HUES6 (cell line): ENCODE results near the gene INAVA.
A peak's percentile ranks its signal among the peaks of the same experiment; 100 is the strongest.

ENCODE experiments used
- H3K27ac ChIP-seq: 2 replicates; pipeline ENCODE4 v1.7.0; 2013; ENCODE audit warnings: low read depth, mild to moderate bottlenecking, low read length, inconsistent platforms
- H3K27me3 ChIP-seq: 2 replicates; pipeline ENCODE4 v1.6.1; 2013; ENCODE audit warnings: low read length; ENCODE audit not compliant: control insufficient read depth, insufficient read depth
- H3K36me3 ChIP-seq: 2 replicates; pipeline ENCODE4 v1.6.1; 2013; ENCODE audit warnings: low read length; ENCODE audit not compliant: control insufficient read depth, insufficient read depth
- H3K4me1 ChIP-seq: 2 replicates; pipeline ENCODE4 v1.6.1; 2013; ENCODE audit warnings: low read length; ENCODE audit not compliant: control insufficient read depth, insufficient read depth
- H3K4me3 ChIP-seq: 2 replicates; pipeline ENCODE4 v1.5.1; 2013; ENCODE audit warnings: low read depth, low read length
- H3K9ac ChIP-seq: one replicate; pipeline ENCODE4 v1.6.1; 2013; ENCODE audit warnings: mild to moderate bottlenecking, low read length
- H3K9me3 ChIP-seq: 2 replicates; pipeline ENCODE4 v1.6.1; 2013; ENCODE audit warnings: low read depth, low read length; ENCODE audit not compliant: control insufficient read depth, insufficient read depth

INAVA gene, protein sequence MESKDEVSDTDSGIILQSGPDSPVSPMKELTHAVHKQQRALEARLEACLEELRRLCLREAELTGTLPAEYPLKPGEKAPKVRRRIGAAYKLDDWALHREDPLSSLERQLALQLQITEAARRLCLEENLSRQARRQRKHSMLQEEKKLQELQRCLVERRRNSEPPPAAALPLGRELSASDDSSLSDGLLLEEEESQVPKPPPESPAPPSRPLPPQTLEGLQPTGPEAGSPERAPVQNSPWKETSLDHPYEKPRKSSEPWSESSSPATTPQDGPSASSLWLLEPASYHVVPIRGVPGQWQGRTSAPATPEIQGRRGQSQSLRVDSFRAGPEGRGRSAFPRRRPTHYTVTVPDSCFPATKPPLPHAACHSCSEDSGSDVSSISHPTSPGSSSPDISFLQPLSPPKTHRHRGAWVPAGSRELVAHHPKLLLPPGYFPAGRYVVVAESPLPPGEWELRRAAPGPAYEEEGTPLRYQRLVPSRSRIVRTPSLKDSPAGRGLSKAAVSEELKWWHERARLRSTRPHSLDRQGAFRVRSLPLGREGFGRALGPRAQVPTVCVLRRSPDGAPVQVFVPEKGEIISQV

GRCh38 chr1:200894712-200895442 lies at the start of gene INAVA:
TSS of gene INAVA (plus strand) at chr1:200894900. CDS start at chr1:200898401, 3,501 bp downstream.
- H3K36me3 ChIP-seq = peaks cover 22% of the 10 kb centered on the region
- H3K9ac ChIP-seq = peak within 1 kb of the TSS; percentile 8
- H3K27me3 ChIP-seq = no peaks in the 10 kb centered on the region
- peak within 1 kb of the TSS; percentile 83 for H3K4me3 ChIP-seq
- peaks cover 61% of the 10 kb centered on the region for H3K4me1 ChIP-seq
- no peaks in the 10 kb centered on the region for H3K9me3 ChIP-seq
- H3K27ac ChIP-seq = peak within 1 kb of the TSS; percentile 34; the same call in 1 of the 2 replicates

- Histone ChIP-seq H3K4me1 (no peaks in the 10 kb centered on the region; the same call in 1 of the 2 replicates), H3K27ac (no peak overlapping the region), H3K9me3 (no peaks in the 10 kb centered on the region), H3K36me3 (peaks cover 48% of the 10 kb centered on the region), H3K9ac (no peak overlapping the region), H3K4me3 (no peak overlapping the region), H3K27me3 (no peaks in the 10 kb centered on the region)
These were observed 49.3 kb upstream of the INAVA start for GRCh38 chr1:200845360-200845759.

DNA sequence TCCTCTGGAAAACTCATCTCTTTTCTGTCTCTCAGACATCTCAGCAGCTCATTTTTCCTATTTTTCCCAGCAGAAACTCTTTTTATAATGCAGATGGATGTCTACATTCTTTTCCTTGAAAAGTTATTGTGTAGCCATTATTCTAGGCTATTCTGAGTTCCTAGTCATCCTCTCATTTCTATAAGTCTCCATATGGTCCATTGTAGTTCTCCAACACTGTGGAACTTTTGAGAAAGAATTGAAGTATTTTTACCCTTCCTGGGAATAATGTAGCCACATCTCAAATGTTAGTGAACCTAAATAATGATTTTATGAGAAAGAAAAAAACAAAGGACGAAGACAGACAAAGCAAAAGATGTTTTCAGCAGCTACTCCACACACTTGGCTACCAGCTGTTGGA lies 48.3 kb upstream of the INAVA start:
- Histone ChIP-seq H3K27me3 (no peaks in the 10 kb centered on the region), H3K36me3 (peaks cover 53% of the 10 kb centered on the region), H3K27ac (no peak overlapping the region; the same call in 1 of the 2 replicates), H3K9me3 (no peaks in the 10 kb centered on the region), H3K9ac (no peak overlapping the region), H3K4me3 (no peak overlapping the region), H3K4me1 (no peaks in the 10 kb centered on the region; the same call in 1 of the 2 replicates)

DNA sequence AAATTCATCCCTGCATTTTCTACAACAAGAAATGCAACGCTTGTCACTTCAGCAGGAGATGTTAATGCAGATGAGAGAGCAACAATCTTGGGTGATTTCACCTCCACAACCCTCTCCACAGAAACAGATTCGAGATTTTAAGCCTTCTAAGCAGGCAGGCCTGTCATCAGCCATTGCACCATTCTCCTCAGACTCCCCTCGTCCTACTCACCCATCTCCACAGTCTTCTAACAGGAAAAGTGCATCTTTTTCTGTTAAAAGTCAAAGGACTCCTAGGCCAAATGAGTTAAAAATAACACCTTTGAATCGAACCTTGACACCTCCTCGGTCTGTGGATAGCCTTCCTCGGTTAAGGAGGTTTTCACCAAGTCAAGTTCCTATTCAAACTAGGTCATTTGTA lies 45.3 kb upstream of the INAVA start:
- no peak overlapping the region for H3K27ac ChIP-seq
- H3K9me3 ChIP-seq = no peaks in the 10 kb centered on the region
- H3K9ac ChIP-seq = no peak overlapping the region
- H3K27me3 ChIP-seq = no peaks in the 10 kb centered on the region
- no peak overlapping the region for H3K4me3 ChIP-seq
- peaks cover 68% of the 10 kb centered on the region for H3K36me3 ChIP-seq
- H3K4me1 ChIP-seq = no peaks in the 10 kb centered on the region; the same call in 1 of the 2 replicates

DNA sequence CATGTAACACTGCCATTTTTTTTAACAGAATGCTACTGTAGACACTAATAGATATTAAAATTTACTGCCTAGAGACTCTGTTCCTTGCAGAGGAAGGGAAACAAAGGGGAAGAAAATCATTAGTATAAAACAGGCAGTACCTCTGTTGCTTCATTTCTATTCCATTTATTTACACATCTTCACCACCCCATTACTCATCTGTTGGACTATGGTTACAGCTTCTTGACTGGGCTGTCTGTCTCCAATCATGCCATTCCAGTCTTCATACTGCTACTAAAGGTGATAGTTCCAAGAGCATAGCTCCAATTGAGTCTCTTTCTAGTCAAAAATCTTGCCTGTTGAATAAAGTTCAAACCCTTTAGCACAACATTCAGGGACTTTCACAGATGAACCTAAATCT lies 44.1 kb upstream of the INAVA start:
- H3K36me3 ChIP-seq = peaks cover 74% of the 10 kb centered on the region
- no peak overlapping the region for H3K4me3 ChIP-seq
- no peaks in the 10 kb centered on the region for H3K9me3 ChIP-seq
- no peak overlapping the region for H3K27ac ChIP-seq
- no peak overlapping the region for H3K9ac ChIP-seq
- H3K27me3 ChIP-seq = no peaks in the 10 kb centered on the region
- no peaks in the 10 kb centered on the region; the same call in 1 of the 2 replicates for H3K4me1 ChIP-seq

GRCh38 chr1:200856716-200857357 lies 37.9 kb upstream of the INAVA start:
- H3K9me3 ChIP-seq = no peaks in the 10 kb centered on the region
- H3K4me1 ChIP-seq = no peaks in the 10 kb centered on the region
- H3K36me3 ChIP-seq = peaks cover 54% of the 10 kb centered on the region
- H3K4me3 ChIP-seq = no peak overlapping the region
- no peak overlapping the region for H3K9ac ChIP-seq
- H3K27ac ChIP-seq = no peak overlapping the region
- no peaks in the 10 kb centered on the region for H3K27me3 ChIP-seq

DNA sequence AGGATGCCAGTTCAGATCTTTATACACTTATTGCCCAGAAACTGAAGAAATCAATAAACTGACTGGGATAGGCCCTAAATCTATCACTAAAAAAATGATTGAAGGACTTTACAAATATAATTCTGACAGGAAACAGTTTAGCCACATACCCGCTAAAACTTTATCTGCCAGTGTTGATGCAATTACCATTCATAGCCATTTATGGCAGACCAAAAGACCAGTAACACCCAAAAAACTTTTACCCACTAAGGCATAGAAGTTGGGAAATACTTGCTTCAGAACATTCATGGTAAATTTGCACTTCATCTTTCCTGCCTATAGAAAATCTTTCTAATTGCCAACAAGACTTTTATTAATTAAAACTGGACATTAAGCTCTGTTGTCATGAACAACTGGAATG lies 36.9 kb upstream of the INAVA start:
- Histone ChIP-seq H3K9ac (no peak overlapping the region), H3K27me3 (no peaks in the 10 kb centered on the region), H3K27ac (no peak overlapping the region), H3K4me3 (no peak overlapping the region), H3K36me3 (peaks cover 51% of the 10 kb centered on the region), H3K4me1 (no peaks in the 10 kb centered on the region), H3K9me3 (no peaks in the 10 kb centered on the region)

GRCh38 chr1:200861937-200862647 lies 32.6 kb upstream of the INAVA start:
- H3K4me3 ChIP-seq = no peak overlapping the region
- no peak overlapping the region for H3K9ac ChIP-seq
- H3K27me3 ChIP-seq = no peaks in the 10 kb centered on the region
- peaks cover 16% of the 10 kb centered on the region for H3K36me3 ChIP-seq
- H3K4me1 ChIP-seq = no peaks in the 10 kb centered on the region
- H3K9me3 ChIP-seq = no peaks in the 10 kb centered on the region
- no peak overlapping the region for H3K27ac ChIP-seq

GRCh38 chr1:200862713-200863415 lies 31.8 kb upstream of the INAVA start:
- H3K9me3 ChIP-seq = no peaks in the 10 kb centered on the region
- no peaks in the 10 kb centered on the region for H3K27me3 ChIP-seq
- no peak overlapping the region for H3K4me3 ChIP-seq
- no peak overlapping the region for H3K27ac ChIP-seq
- H3K4me1 ChIP-seq = no peaks in the 10 kb centered on the region
- H3K36me3 ChIP-seq = peaks cover 8% of the 10 kb centered on the region
- H3K9ac ChIP-seq = no peak overlapping the region

GRCh38 chr1:200866116-200866515 lies 28.6 kb upstream of the INAVA start:
- no peaks in the 10 kb centered on the region for H3K4me1 ChIP-seq
- H3K9ac ChIP-seq = no peak overlapping the region
- H3K4me3 ChIP-seq = no peak overlapping the region
- no peaks in the 10 kb centered on the region for H3K9me3 ChIP-seq
- H3K27me3 ChIP-seq = no peaks in the 10 kb centered on the region
- no peak overlapping the region for H3K27ac ChIP-seq
- H3K36me3 ChIP-seq = peaks cover 2% of the 10 kb centered on the region; the same call in 1 of the 2 replicates
